Measurements from ENCODE around the gene LCAT.

The LCAT gene

GRCh38 chr16:67928147-67928546 lies 15.8 kb downstream of the LCAT start:
- ChIA-PET POLR2A (no interaction called here), CTCF (interaction anchor here (0.8 to 16.7 kb wide), 27 partner anchors 8 to 434 kb away, joined by 3 to 227 read pairs (median 5); partner anchors contain the start of genes NRN1L and PSMB10)
- TF ChIP-seq CTCF (IDR thresholded peaks at IDR 0.05; ENCODE audit: insufficient read depth, low read length, missing control alignments): no peak
- H3K4me3 ChIP-seq (ENCODE audit: low read depth, low read length): no peak overlapping the region
- DNase-seq (ENCODE audit: low read depth, low spot score): no peak

GRCh38 chr16:67927131-67927941 lies 16.6 kb downstream of the LCAT start:
- TF ChIP-seq CTCF (IDR thresholded peaks at IDR 0.05; ENCODE audit: insufficient read depth, low read length, missing control alignments): no peak
- POLR2A ChIA-PET: no interaction called here
- H3K4me3 ChIP-seq (ENCODE audit: low read depth, low read length): no peak overlapping the region
- no peak for DNase-seq (ENCODE audit: low read depth, low spot score)
- CTCF ChIA-PET: interaction anchor here (1.1 to 16.7 kb wide), 13 partner anchors 7 to 433 kb away, joined by 3 to 227 read pairs (median 8); partner anchors contain the start of genes NRN1L and PSMB10

- no peak overlapping the region for H3K4me3 ChIP-seq (ENCODE audit: low read depth, low read length)
- ChIA-PET CTCF (interaction anchor here (0.9 to 16.7 kb wide), 8 partner anchors 8 to 405 kb away, joined by 3 to 227 read pairs (median 14); partner anchors contain the start of gene NRN1L), POLR2A (no interaction called here)
- DNase-seq (ENCODE audit: low read depth, low spot score): no peak
- TF ChIP-seq CTCF (IDR thresholded peaks at IDR 0.05; ENCODE audit: insufficient read depth, low read length, missing control alignments): peak; percentile 12
Measured at GRCh38 chr16:67926181-67926750, 17.7 kb downstream of the LCAT start.

- H3K4me3 ChIP-seq (ENCODE audit: low read depth, low read length): no peak overlapping the region
- POLR2A ChIA-PET: interaction anchor here (2.8 kb wide), 1 partner anchor 10 kb away, joined by 9 read pairs; no protein-coding TSS in a partner anchor
- DNase-seq (ENCODE audit: low read depth, low spot score): no peak
- CTCF ChIA-PET: interaction anchor here (0.6 to 16.7 kb wide), 10 partner anchors 10 to 410 kb away, joined by 3 to 227 read pairs (median 4); partner anchors contain the start of gene NRN1L
- no peak for TF ChIP-seq CTCF (IDR thresholded peaks at IDR 0.05; ENCODE audit: insufficient read depth, low read length, missing control alignments)
Measured at GRCh38 chr16:67924140-67924906, 19.6 kb downstream of the LCAT start.

- no peak for DNase-seq (ENCODE audit: low read depth, low spot score)
- ChIA-PET POLR2A (interaction anchor here (2.8 kb wide), 1 partner anchor 11 kb away, joined by 9 read pairs; no protein-coding TSS in a partner anchor), CTCF (interaction anchor here (0.8 to 16.7 kb wide), 7 partner anchors 8 to 402 kb away, joined by 3 to 227 read pairs (median 5); no protein-coding TSS in a partner anchor)
- TF ChIP-seq CTCF (IDR thresholded peaks at IDR 0.05; ENCODE audit: insufficient read depth, low read length, missing control alignments): no peak
- H3K4me3 ChIP-seq (ENCODE audit: low read depth, low read length): no peak overlapping the region
Measured at GRCh38 chr16:67923414-67924116, 20.4 kb downstream of the LCAT start.
